Measurements from ENCODE around the gene CMYA5.
"Not testable (repeated sequence)": the region's sequence is repeated elsewhere in the genome, so short reads cannot be mapped to it uniquely, and the experiment has no call there.

CMYA5 gene

GRCh38 chr5:79753877-79754645 is 64.4 kb downstream of the CMYA5 start:
- Histone ChIP-seq H3K4me1 (ENCODE audit: insufficient read depth, low read length) (peaks cover 18% of the 10 kb centered on the region), H3K27ac (ENCODE audit: low read length) (no peak overlapping the region), H3K36me3 (ENCODE audit: insufficient read depth, low read depth, low read length) (no peaks in the 10 kb centered on the region), H3K4me3 (ENCODE audit: low read length) (no peak overlapping the region), H3K9ac (ENCODE audit: low read depth, low read length) (no peak overlapping the region), H3K9me3 (ENCODE audit: insufficient read depth, low read depth, low read length) (no peaks in the 10 kb centered on the region), H3K27me3 (ENCODE audit: insufficient read depth, low read length) (no peaks in the 10 kb centered on the region)

- Histone ChIP-seq H3K4me3 (ENCODE audit: low read length) (no peak overlapping the region), H3K4me1 (ENCODE audit: insufficient read depth, low read length) (peaks cover 13% of the 10 kb centered on the region), H3K9me3 (ENCODE audit: insufficient read depth, low read depth, low read length) (no peaks in the 10 kb centered on the region), H3K36me3 (ENCODE audit: insufficient read depth, low read depth, low read length) (no peaks in the 10 kb centered on the region), H3K9ac (ENCODE audit: low read depth, low read length) (no peak overlapping the region), H3K27ac (ENCODE audit: low read length) (no peak overlapping the region), H3K27me3 (ENCODE audit: insufficient read depth, low read length) (no peaks in the 10 kb centered on the region)
These were observed 65.4 kb downstream of the CMYA5 start for GRCh38 chr5:79754865-79755555.

- Histone ChIP-seq H3K4me3 (ENCODE audit: low read length) (no peak overlapping the region), H3K27me3 (ENCODE audit: insufficient read depth, low read length) (no peaks in the 10 kb centered on the region), H3K9me3 (ENCODE audit: insufficient read depth, low read depth, low read length) (no peaks in the 10 kb centered on the region), H3K27ac (ENCODE audit: low read length) (no peak overlapping the region), H3K4me1 (ENCODE audit: insufficient read depth, low read length) (peaks cover 3% of the 10 kb centered on the region), H3K9ac (ENCODE audit: low read depth, low read length) (no peak overlapping the region), H3K36me3 (ENCODE audit: insufficient read depth, low read depth, low read length) (no peaks in the 10 kb centered on the region)
These were observed 66.4 kb downstream of the CMYA5 start for GRCh38 chr5:79756076-79756475.

- H3K36me3 ChIP-seq (ENCODE audit: insufficient read depth, low read depth, low read length): no peaks in the 10 kb centered on the region
- no peaks in the 10 kb centered on the region for H3K27me3 ChIP-seq (ENCODE audit: insufficient read depth, low read length)
- H3K4me3 ChIP-seq (ENCODE audit: low read length): no peak overlapping the region
- H3K27ac ChIP-seq (ENCODE audit: low read length): no peak overlapping the region
- no peak overlapping the region for H3K9ac ChIP-seq (ENCODE audit: low read depth, low read length)
- H3K9me3 ChIP-seq (ENCODE audit: insufficient read depth, low read depth, low read length): no peaks in the 10 kb centered on the region
- no peaks in the 10 kb centered on the region for H3K4me1 ChIP-seq (ENCODE audit: insufficient read depth, low read length)
These were observed 69.8 kb downstream of the CMYA5 start for GRCh38 chr5:79759436-79759835.

- H3K4me3 ChIP-seq (ENCODE audit: low read length): no peak overlapping the region
- H3K27ac ChIP-seq (ENCODE audit: low read length): no peak overlapping the region
These were observed 70.2 kb downstream of the CMYA5 start for GRCh38 chr5:79759848-79760247.

GRCh38 chr5:79762929-79763328 is 73.3 kb downstream of the CMYA5 start:
- Histone ChIP-seq H3K27ac (ENCODE audit: low read length) (no peak overlapping the region), H3K4me3 (ENCODE audit: low read length) (no peak overlapping the region), H3K4me1 (ENCODE audit: insufficient read depth, low read length) (no peaks in the 10 kb centered on the region), H3K9ac (ENCODE audit: low read depth, low read length) (no peak overlapping the region), H3K27me3 (ENCODE audit: insufficient read depth, low read length) (no peaks in the 10 kb centered on the region), H3K36me3 (ENCODE audit: insufficient read depth, low read depth, low read length) (no peaks in the 10 kb centered on the region), H3K9me3 (ENCODE audit: insufficient read depth, low read depth, low read length) (no peaks in the 10 kb centered on the region)

More at GRCh38 chr5:79759848-79760247, 70.2 kb downstream of the CMYA5 start:
- Histone ChIP-seq H3K9me3 (ENCODE audit: insufficient read depth, low read depth, low read length) (no peaks in the 10 kb centered on the region), H3K9ac (ENCODE audit: low read depth, low read length) (no peak overlapping the region), H3K36me3 (ENCODE audit: insufficient read depth, low read depth, low read length) (no peaks in the 10 kb centered on the region), H3K27me3 (ENCODE audit: insufficient read depth, low read length) (no peaks in the 10 kb centered on the region), H3K4me1 (ENCODE audit: insufficient read depth, low read length) (no peaks in the 10 kb centered on the region)

GRCh38 chr5:79764147-79764546 is 74.5 kb downstream of the CMYA5 start:
- H3K4me3 ChIP-seq (ENCODE audit: low read length); H3K9me3 ChIP-seq (ENCODE audit: insufficient read depth, low read depth, low read length); H3K27me3 ChIP-seq (ENCODE audit: insufficient read depth, low read length); H3K4me1 ChIP-seq (ENCODE audit: insufficient read depth, low read length); H3K9ac ChIP-seq (ENCODE audit: low read depth, low read length); H3K27ac ChIP-seq (ENCODE audit: low read length); H3K36me3 ChIP-seq (ENCODE audit: insufficient read depth, low read depth, low read length): not testable (repeated sequence)

- Histone ChIP-seq H3K27me3 (ENCODE audit: insufficient read depth, low read length) (no peaks in the 10 kb centered on the region), H3K4me3 (ENCODE audit: low read length) (no peak overlapping the region), H3K36me3 (ENCODE audit: insufficient read depth, low read depth, low read length) (no peaks in the 10 kb centered on the region), H3K9ac (ENCODE audit: low read depth, low read length) (no peak overlapping the region), H3K4me1 (ENCODE audit: insufficient read depth, low read length) (peaks cover 2% of the 10 kb centered on the region; the same call in 1 of the 2 replicates), H3K27ac (ENCODE audit: low read length) (no peak overlapping the region), H3K9me3 (ENCODE audit: insufficient read depth, low read depth, low read length) (peaks cover 10% of the 10 kb centered on the region)
These were observed 81.8 kb downstream of the CMYA5 start for GRCh38 chr5:79771387-79771786.

GRCh38 chr5:79772651-79773050 is 83.0 kb downstream of the CMYA5 start:
- H3K27me3 ChIP-seq (ENCODE audit: insufficient read depth, low read length): no peaks in the 10 kb centered on the region
- no peak overlapping the region for H3K9ac ChIP-seq (ENCODE audit: low read depth, low read length)
- H3K4me1 ChIP-seq (ENCODE audit: insufficient read depth, low read length): peaks cover 2% of the 10 kb centered on the region; the same call in 1 of the 2 replicates
- H3K27ac ChIP-seq (ENCODE audit: low read length): no peak overlapping the region
- H3K4me3 ChIP-seq (ENCODE audit: low read length): no peak overlapping the region
- peaks cover 10% of the 10 kb centered on the region for H3K9me3 ChIP-seq (ENCODE audit: insufficient read depth, low read depth, low read length)
- H3K36me3 ChIP-seq (ENCODE audit: insufficient read depth, low read depth, low read length): no peaks in the 10 kb centered on the region

- H3K27me3 ChIP-seq (ENCODE audit: insufficient read depth, low read length): no peaks in the 10 kb centered on the region
- peaks cover 10% of the 10 kb centered on the region for H3K9me3 ChIP-seq (ENCODE audit: insufficient read depth, low read depth, low read length)
- H3K4me1 ChIP-seq (ENCODE audit: insufficient read depth, low read length): peaks cover 2% of the 10 kb centered on the region; the same call in 1 of the 2 replicates
These were observed 84.0 kb downstream of the CMYA5 start for GRCh38 chr5:79773612-79774011.

GRCh38 chr5:79774171-79774854 is 84.7 kb downstream of the CMYA5 start:
- Histone ChIP-seq H3K4me3 (ENCODE audit: low read length) (no peak overlapping the region), H3K4me1 (ENCODE audit: insufficient read depth, low read length) (peaks cover 2% of the 10 kb centered on the region; the same call in 1 of the 2 replicates), H3K9ac (ENCODE audit: low read depth, low read length) (no peak overlapping the region), H3K36me3 (ENCODE audit: insufficient read depth, low read depth, low read length) (no peaks in the 10 kb centered on the region), H3K27ac (ENCODE audit: low read length) (no peak overlapping the region), H3K27me3 (ENCODE audit: insufficient read depth, low read length) (no peaks in the 10 kb centered on the region), H3K9me3 (ENCODE audit: insufficient read depth, low read depth, low read length) (peaks cover 9% of the 10 kb centered on the region)

More at GRCh38 chr5:79773612-79774011, 84.0 kb downstream of the CMYA5 start:
- Histone ChIP-seq H3K36me3 (ENCODE audit: insufficient read depth, low read depth, low read length) (no peaks in the 10 kb centered on the region), H3K27ac (ENCODE audit: low read length) (no peak overlapping the region), H3K4me3 (ENCODE audit: low read length) (no peak overlapping the region), H3K9ac (ENCODE audit: low read depth, low read length) (no peak overlapping the region)

All from iPS-20b (cell line).